OCI-LY3 (cell line): ENCODE results near the gene IL36A.

ENCODE experiments used
- CTCF ChIP-seq: fragments of 200-600, 300-600 bp; sonication (generic); IDR thresholded peaks from 2 replicates; pipeline ENCODE4 v1.5.1; 2014; ENCODE audit warnings: antibody characterized with exemption, low read length, low read depth
- EZH2phosphoT487 ChIP-seq: fragments of 200-600 bp; shearing (Covaris generic); IDR thresholded peaks from 2 replicates; pipeline ENCODE4 v1.6.1; 2018; ENCODE audit warnings: antibody characterized with exemption, mixed run types, low read depth

- TF ChIP-seq CTCF (no peak), EZH2phosphoT487 (no peak)
Measured at GRCh38 chr2:112994648-112995047, 10.6 kb upstream of the IL36A start.
